GM19328 (cell line): ENCODE data around the gene CLDND1.
"Not testable (repeated sequence)": the region's sequence is repeated elsewhere in the genome, so short reads cannot be mapped to it uniquely, and the experiment has no call there.

Experiments
- ATAC-seq: cut with Tn5 transposase; IDR thresholded peaks from one replicate; pipeline ENCODE4 v1.9.1; 2021; ENCODE audit warnings: mild to moderate bottlenecking, moderate library complexity; ENCODE audit not compliant: unreplicated experiment

The CLDND1 gene

DNA sequence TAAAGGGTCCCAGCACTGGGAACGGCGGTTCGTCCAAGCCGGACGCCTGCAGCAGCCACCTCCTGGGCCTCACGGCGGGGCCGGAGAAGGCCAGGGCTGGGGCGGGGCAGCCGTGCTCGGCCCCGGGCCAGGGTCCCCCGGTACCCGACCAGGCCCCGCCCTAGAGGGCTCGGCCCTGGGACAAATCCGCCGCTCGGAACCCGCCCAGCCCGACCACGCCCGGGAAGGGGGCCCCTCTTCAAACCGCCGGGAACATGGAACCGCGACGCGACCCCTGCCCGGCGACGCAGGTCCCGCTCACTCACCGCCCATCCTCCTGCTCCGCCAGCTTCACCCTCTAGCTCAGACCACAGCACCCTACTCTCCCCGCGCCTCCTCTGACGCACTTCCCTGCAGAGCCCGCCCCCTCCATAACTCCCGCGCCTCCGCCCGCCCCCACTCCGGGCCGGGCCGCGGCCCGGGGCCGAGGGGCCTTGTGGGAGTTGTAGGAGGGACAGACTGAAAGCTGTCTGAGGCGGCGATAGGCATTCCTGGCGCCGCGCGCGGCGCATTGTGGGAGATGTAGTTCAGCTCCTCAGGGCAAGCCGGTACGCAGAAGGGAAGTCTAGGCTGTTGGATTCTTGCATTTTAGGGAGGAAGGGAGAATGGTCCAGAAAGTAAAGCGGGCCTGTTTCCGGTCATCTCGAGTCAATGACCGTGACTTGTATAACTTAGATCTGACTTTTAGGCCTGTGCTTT, at the start of gene CLDND1:
Gene CLDND1 (minus strand): TSS at position 359 of the 738 bp plus-strand sequence. CDS start 1,478 bp downstream, outside the sequence.
- ATAC-seq, result peak; percentile 91

DNA sequence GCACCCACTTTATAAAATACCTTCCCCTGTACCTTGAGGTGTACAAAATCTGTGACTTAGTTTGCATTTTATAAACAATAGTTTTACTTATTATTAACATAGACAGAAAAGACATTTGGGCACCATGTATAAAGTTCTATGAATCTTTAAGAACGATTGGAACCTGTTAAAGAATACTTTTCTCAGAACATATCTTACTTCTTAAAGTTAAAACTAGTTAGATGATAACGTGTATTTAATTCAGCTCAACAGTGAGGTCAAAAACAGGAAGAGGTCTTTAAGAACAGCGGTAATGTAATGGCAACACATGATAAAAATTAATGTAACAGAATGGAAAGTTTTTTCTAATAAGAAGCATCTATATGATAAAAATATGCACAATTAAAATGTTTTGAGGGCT, 45.7 kb upstream of the CLDND1 start:
- ATAC-seq, result no peak

DNA sequence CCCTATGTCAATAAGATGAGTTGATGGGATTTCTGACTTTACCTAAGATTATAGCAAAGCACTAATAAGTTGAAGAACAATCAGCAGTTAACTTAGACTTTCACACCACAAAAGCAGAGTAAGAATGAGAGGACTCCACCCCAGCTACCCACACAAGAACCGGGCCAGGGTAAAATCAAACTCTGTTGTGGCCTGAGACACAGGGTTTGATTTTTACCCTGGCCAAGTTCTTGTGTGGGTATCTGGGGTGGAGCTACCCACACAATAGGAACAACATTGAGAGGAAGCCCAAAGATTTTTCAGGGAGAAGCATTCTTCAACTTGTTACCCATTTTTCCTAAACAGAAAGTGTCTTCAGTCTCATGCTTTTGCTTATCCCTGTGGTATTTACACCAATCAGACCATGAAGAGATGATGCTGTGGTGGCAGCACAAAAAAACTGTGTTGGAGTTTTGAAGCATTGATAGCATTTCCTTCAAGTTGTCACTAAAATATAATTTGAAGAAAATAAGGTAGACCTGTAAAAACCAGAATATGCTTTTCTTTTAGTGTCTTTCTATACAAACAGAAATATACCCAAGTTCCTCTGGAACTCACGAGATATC, 45.1 kb upstream of the CLDND1 start:
- ATAC-seq, result no peak

DNA sequence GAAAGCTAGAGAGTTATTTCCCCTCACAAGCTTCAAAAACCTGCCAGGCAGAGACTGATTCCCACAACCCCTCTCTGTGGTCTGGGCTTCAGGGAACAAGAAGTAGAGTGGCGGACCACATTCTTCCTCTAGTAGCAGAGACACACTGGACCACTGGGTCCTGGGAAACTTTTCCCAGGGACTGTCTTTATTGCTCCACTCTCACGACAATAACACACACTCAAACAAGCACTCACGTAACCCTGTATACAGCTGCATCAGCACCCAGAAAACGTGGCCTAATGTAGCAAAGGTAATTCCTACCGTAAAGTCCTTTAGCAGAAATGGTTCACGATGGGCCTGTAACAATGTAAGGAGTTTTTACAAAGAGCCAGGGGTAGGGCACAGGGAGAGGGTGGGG, 43.1 kb upstream of the CLDND1 start:
- no peak for ATAC-seq

DNA sequence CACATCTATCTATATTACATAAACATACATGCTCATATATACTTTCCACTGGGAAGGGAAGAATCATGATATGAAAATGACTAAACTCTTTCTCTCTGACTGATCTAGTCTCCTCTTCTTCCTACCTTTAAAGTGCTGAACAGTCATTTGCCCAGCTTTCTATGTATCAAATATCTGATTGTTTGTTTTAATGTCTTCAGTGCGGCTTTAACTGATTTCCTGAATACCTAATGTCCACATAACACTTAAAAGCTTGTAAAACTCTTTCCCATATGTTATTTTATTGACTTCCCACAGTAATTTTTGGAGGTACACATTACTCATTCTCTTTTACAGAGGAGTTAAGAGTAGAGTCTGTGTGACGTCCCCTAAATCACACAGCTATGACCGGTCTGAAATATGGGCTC, 42.5 kb upstream of the CLDND1 start:
- ATAC-seq, result no peak

DNA sequence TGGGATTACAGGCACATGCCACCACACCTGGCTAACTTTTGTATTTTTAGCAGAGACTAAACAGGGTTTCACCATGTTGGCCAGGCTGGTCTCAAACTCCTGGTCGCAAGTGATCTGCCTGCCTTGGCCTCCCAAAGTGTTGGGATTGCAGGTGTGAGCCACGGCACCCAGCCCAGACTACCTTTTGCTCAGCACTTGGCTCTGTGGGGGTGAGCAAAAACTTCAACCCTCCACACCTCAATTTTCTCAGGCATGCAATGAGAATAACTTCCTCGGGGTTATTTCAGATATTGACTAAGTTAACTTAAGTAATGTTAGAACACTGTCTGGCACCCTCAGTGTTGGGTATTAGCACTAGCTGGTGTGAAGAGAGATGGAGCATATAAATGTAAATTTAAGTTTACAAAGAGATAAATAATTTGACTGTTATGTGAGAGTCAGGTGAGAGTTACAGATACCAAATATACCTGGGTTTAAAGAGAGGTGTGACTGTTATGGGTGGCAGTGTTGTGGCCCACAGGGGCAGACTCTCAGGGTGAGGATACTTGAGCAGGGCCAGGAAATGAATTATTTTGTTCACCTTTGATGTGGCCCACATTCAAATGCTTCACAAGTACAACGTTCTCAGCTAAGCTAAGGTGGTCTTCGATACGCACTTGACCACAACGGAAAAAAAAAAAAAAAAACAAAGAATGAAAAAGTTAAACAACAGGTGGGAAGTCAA, 41.7 kb upstream of the CLDND1 start:
- no peak for ATAC-seq

DNA sequence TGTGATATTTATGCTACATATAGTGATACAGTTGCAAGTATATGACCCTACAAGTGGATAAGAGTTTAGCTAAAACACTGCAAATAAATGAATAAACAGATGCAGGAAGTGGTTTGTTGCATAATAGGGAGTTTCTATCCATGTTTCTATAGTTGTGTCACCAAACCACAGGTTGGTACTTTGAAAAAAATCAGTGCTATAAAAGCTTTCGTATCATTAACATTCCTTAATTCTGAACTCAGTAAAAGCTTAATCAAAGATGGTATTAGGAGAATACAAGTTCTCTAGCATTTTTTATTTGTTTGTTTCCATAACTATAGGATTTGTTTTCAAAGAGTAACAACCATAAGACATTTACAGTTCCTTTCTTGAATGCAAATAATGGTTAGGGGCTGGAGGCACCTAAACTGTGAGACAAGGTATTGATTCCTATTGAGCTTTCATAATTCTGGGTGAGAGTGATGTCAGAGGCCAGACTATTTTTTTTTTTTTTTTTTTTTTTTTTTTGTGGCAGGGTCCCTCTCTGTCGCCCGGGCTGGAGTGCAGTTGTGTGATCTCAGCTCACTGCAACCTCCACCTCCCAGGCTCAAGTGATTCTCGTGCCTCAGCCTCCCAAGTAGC, 41.1 kb upstream of the CLDND1 start:
- peak; percentile 46 for ATAC-seq

DNA sequence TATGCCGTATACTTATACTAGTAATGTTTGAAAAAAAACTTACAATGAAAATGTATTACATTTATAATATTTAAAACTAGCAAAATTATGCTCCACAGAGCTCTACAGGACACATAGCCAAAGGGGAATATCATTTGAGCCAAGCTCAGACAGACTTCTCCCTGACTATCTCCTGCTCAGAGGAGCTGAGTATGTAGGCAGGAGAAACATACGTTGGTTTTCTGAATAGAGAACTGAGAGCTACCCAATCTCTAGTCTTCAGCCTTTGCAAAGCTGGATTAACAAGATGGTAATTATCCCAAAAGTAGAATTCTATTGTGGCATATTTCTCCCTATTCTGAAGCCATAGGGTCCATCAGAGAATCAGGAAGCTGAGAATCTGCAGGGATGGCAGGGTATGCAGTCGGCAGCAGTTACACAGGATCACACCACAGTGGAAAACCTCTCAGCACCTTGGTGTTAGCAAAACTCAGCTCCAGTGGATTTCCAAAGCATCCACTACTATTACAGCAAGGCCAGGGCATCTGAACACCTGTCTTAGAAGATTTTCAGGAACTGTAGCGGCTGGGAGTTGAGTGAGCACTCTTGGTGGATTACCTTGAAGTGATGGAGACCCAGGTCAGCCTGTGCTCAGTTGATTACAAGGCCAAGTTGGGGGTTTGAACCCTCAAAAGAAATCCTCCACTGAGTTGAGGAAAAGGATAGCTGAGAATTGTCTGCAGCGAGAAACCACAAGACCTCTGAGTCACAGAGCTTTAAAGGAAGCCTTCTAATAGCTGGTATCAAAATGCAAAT, 39.2 kb upstream of the CLDND1 start:
- ATAC-seq, result no peak

DNA sequence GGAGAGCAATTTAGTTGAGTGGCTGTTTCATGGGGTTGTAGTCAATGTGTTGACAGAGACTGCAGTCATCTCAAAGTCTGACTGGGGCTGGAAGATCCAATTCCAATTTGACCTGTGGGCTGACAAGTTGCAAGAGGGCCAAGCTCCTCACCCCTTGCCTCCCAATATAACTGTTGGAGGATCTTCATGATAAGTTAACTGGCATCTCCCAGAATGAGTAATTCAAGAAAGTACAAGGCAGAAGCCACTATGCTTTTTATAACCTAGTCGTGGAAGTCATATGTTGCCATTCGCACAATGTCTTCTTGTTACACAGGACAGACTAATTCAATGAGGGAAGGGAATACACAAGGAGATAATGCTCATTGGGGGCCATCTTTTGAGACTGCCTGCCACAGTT, 38.2 kb upstream of the CLDND1 start:
- no peak for ATAC-seq

DNA sequence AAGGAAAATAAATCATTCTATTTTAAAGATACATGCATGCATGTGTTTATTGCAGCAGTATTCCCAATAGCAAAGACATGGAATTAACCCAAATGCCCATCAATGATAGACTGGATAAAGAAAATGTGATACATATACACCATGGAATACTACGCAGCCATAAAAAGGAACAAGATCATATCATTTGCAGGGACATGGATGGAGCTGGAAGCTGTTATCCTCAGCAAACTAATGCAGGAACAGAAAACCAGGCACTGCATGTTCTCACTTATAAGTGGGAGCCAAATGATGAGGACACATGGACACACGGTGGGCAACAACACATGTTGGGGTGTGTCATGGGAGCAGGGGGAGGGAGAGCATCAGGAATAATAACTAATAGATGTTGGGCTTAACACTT, 37.1 kb upstream of the CLDND1 start:
- not testable (repeated sequence) for ATAC-seq

DNA sequence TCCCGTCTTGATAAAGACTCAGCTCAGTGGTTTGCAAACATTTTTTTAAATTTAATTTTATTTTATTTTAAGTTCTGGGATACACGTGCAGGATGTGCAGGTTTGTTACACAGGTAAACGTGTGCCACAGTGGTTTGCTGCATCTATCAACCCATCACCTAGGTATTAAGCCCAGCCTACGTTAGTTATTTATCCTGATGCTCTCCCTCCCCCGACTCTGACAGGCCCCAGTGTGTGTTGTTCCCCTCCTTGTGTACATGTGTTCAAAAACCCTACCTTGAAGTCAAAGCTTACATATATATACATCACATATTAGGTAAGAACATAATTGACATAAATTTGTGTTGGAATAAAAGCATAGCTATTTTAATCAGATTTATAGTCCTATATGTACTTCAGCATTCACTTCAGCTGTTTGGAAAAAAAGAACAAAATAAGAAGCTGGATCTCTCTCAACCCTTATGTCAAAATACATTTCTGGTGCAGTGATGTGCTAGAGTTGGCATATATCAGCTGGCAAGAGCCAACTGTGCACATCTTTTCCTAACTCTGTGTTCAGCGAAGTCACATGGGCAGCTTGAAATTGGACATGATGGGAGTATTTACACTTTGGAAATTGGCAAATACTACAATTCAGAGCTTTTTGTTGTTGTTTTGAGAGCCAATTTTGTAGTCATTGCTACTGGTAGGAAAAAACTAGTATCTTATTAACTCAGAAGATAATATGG, 35.6 kb upstream of the CLDND1 start:
- ATAC-seq, result no peak

DNA sequence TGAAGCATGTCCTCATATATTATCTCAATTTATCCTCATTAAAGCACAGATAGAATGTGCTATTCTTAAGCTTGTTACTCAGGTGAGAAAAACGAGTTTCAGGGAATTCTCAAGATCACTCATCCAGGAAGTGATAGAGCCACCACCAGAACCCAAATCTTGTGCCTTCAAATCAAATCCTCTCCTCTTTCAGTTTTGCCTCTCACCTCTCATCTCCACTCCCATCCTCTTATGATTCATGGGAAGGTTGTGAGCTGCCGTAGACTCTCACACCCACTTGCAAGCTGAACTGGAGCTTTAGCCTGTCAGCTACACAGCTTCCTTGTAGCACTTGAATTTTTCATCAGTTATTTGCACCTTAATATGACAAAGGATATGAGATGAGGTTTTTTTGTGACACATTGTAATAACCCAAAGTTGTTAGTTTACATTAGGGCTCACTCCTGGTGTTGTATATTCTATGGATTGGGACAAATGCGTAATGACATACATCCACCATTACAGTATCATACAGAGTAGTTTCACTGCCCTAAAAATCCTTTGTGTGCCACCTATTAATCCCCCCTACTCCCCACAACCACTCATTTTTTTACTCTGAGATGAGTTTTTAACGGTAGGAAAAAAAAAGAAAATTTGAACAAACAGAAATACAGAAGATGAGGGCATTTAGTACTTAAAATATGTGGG, 34.8 kb upstream of the CLDND1 start:
- ATAC-seq, result no peak

DNA sequence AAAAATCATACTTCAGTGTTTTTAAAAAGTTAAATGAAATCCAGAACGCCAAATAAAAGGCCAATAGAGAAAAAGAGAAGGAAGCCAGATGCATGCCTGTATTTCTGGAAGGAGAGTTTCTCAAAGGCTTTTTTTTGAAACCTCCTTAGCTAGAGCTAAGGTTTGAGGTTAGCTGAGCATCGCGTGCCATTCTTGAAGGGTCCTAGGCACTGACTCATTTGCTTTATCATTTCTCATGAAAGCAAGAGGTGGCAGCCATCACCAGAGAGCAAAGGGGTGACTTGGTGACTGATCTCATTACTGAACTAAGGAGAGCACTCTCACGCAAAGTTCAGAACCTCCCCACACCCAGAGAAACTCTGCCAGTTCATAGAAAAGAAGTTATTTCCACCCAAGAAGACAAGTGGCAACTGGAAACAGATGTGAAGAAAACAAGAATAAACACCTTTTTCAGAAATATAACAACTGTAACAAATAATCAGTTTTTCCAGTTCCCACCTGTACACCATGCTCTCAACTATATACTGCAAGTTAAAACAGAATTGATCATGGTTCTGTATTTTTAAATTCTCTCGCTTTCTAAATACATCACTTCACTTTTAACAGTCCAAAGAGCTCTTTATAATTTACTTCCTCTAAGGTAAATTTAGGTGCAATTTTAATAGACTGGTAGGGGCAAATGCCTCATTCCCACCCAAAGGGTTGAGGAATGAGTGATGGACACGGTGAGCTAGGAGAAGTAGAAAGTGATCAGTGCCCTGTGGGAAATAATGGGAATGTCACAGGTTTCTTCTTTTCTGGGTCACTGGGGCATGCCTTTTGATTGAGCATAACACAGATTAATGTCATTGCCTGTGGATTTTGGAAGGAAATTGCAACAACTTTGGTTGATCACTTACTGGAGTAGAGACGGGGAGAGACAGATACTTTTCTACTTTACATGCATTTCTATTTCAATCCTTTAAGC, 33.7 kb upstream of the CLDND1 start:
- ATAC-seq, result peak; percentile 71

DNA sequence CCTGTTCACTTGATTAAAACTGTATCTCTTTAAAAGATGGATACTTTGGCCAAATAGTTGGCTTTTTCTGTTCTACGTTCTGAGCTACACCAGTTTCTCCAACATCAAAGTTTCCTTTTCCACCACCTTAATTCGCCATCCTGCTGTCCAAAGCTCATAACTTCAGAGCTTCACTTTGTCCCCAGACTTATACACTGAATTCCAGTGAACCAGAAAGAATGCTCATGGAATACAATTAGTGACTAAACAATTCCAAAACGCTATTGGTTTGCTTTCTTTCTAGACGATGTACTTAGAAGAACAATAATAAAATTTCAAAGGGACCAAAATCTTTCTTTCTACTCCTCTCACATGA, 32.3 kb upstream of the CLDND1 start:
- ATAC-seq, result no peak

DNA sequence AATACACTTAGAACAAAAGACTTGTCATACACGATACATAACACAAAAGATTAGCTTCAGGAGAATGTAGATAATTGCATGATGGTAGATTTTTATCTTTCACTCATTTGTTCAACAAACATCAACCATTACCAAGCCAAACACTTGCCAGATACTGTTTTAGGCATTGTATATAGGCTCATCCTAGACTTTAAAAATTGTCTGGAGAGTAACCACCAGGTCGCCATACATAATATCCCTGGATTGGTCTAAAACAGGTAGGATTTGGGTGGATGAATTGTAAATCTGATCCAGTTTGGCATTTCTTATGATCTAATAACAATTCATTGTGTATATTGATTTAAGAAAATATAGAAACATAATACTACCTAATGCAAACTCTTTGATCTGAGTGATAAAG, 31.9 kb upstream of the CLDND1 start:
- no peak for ATAC-seq

DNA sequence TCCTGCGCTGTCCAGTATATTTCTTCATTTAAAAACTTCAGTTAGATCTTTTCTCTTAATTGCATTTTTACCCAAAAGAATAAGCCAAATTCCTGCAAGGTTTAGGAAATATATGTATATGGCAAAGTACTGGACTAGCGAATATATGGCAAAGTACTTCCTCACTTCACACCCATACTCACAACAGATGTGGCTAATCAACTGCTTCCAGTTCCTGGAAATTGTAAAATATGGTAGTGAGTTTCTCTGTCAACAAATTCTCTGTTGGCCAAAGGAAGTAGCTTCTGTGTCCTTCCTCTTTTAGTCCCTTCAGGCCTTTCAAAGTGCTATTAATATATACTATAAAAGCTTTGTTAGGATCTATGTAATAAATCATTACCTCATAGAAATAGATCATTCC, 31.1 kb upstream of the CLDND1 start:
- no peak for ATAC-seq

DNA sequence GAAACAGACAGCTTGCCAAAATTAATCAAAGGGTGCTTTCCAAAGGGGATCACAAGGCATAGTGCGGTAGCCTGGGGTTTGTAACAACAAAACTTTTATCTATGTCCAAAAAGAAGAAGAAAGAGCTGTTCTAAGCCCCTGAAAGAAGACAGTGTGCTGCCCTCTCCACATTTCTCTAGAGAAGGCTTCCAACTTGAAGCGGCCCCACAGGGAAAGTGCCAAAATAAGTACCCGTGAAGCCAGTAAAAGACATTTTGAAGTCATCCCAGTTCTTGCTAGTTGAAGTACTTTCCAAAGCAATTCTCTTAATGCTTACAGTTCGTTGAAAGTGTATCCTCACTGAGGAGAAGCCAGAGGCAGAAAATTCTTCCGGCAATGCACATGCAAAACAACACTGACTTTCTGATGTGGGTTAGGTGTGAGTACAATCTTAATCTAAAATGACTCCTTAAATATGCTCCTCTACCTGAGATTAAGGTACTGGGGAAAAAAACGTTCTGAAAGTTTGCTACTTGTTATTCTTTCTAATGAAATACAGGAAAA, 30.4 kb upstream of the CLDND1 start:
- ATAC-seq, result no peak
